Endothelial cell of umbilical vein (primary cell): ENCODE data around the gene WFIKKN2. TPM values are rescaled to one million over a fixed set of nuclear protein-coding genes. Genes with fewer than 3 reads are reported as not detected.

Experiments used
- BruUV-seq: library from RNA; stranded (reverse); fragments of 400-500 nt; replicated peaks from 2 replicates; lab custom pipeline; 2021; lab: Mats Ljungman, UMichigan
- CTCF ChIA-PET: fragments of 300-600, 350-600 bp; sonication (Branson Sonifier 250); formaldehyde crosslinking; loops from one replicate; lab custom pipeline; 2021; ENCODE audit warnings: antibody characterized with exemption, inconsistent platforms; lab: Charles Lee
- POLR2A ChIA-PET: fragments of 300-600, 350-600 bp; sonication (Branson Sonifier 250); formaldehyde crosslinking; loops from one replicate; lab custom pipeline; 2021; ENCODE audit warnings: antibody characterized with exemption, inconsistent platforms; lab: Charles Lee
- DNase-seq: peaks from one replicate; pipeline ENCODE4 v3.0.0-alpha.2; 2011; ENCODE audit warnings: low read depth, low spot score
- FAIRE-seq: peaks from 2 replicates; lab custom pipeline; 2011; peaks lifted over from hg19 to GRCh38; lab: Jason Lieb, UNC
- H2AFZ ChIP-seq: 2 replicates; pipeline ENCODE4 v1.6.0; 2012; ENCODE audit warnings: low read depth, low read length, control low read depth, inconsistent platforms
- H3K27ac ChIP-seq: 2 replicates; pipeline ENCODE4 v1.5.1; 2011; ENCODE audit warnings: low read depth, mild to moderate bottlenecking, control low read depth, low read length, moderate library complexity; ENCODE audit not compliant: insufficient read depth
- H3K27me3 ChIP-seq, 2 experiments: 2 replicates each; pipeline versions ENCODE4 v1.6.0 to v1.6.1; 2011; ENCODE audit warnings: low read length in 2 of 2, mixed read lengths in 1 of 2; ENCODE audit not compliant: control insufficient read depth in 2 of 2, insufficient read depth in 2 of 2
- H3K36me3 ChIP-seq, 2 experiments: 2 replicates in 1 of 2; 3 replicates in 1 of 2; pipeline ENCODE4 v1.5.1; 2011; ENCODE audit warnings: low read length in 2 of 2, mild to moderate bottlenecking in 1 of 2, moderate library complexity in 1 of 2; ENCODE audit not compliant: control insufficient read depth in 2 of 2, insufficient read depth in 2 of 2; ENCODE audit errors: extremely low read depth in 1 of 2
- H3K4me1 ChIP-seq: 3 replicates; pipeline ENCODE4 v1.5.1; 2011; ENCODE audit warnings: mild to moderate bottlenecking, low read length; ENCODE audit not compliant: control insufficient read depth, insufficient read depth; ENCODE audit errors: extremely low read depth
- H3K4me2 ChIP-seq: 2 replicates; pipeline ENCODE4 v1.6.1; 2011; ENCODE audit warnings: low read length, control low read depth, mixed read lengths; ENCODE audit not compliant: insufficient read depth
- H3K4me3 ChIP-seq, 3 experiments: fragments of 200-600 bp in 1 of 3; sonication (generic), shearing (Covaris generic) in 1 of 3; replicated peaks in 1 of 3; 2 replicates each; pipeline ENCODE4 v1.5.1; 2011 to 2016; ENCODE audit warnings: control low read depth in 3 of 3, low read length in 3 of 3, mild to moderate bottlenecking in 2 of 3, inconsistent platforms in 1 of 3, low read depth in 1 of 3, moderate library complexity in 1 of 3; ENCODE audit not compliant: insufficient read depth in 1 of 3
- H3K79me2 ChIP-seq: 2 replicates; pipeline ENCODE4 v1.6.0; 2012; ENCODE audit warnings: low read length, inconsistent platforms; ENCODE audit not compliant: control insufficient read depth, insufficient read depth
- H3K9ac ChIP-seq: replicated peaks from 2 replicates; pipeline ENCODE3; 2011; ENCODE audit warnings: low read length, control low read depth; ENCODE audit not compliant: insufficient read depth; ENCODE audit errors: extremely low read depth
- H3K9me1 ChIP-seq: replicated peaks from 3 replicates; pipeline ENCODE4 v1.6.0; 2011; ENCODE audit warnings: mild to moderate bottlenecking, low read length; ENCODE audit not compliant: control insufficient read depth, insufficient read depth; ENCODE audit errors: extremely low read depth
- H3K9me3 ChIP-seq: replicated peaks from 2 replicates; pipeline ENCODE4 v1.5.1; 2012; ENCODE audit warnings: low read length, inconsistent platforms; ENCODE audit not compliant: control insufficient read depth, insufficient read depth
- H4K20me1 ChIP-seq: replicated peaks from 2 replicates; pipeline ENCODE3; 2011; ENCODE audit warnings: mild to moderate bottlenecking, low read length; ENCODE audit not compliant: control insufficient read depth, insufficient read depth; ENCODE audit errors: extremely low read depth
- CTCF ChIP-seq, 2 donors: IDR thresholded peaks; 1 replicate in 1 of 2; 2 replicates in 1 of 2; pipeline ENCODE4 v1.5.1; 2011; ENCODE audit warnings: low read length in 2 of 2, mild to moderate bottlenecking in 2 of 2, moderate library complexity in 2 of 2, control low read depth in 1 of 2, inconsistent platforms in 1 of 2, low read depth in 1 of 2; ENCODE audit not compliant: insufficient read depth in 1 of 2; ENCODE audit errors: extremely low read depth in 1 of 2
- EZH2 ChIP-seq: IDR thresholded peaks from 2 replicates; pipeline ENCODE4 v1.6.1; 2012; ENCODE audit warnings: borderline replicate concordance, low read depth, mild to moderate bottlenecking, moderate library complexity, low read length, inconsistent platforms; ENCODE audit not compliant: severe bottlenecking
- GATA2 ChIP-seq: IDR thresholded peaks from 2 replicates; pipeline ENCODE4 v1.7.0; 2011; ENCODE audit warnings: low read depth, mild to moderate bottlenecking, moderate library complexity, mixed read lengths, low read length; ENCODE audit not compliant: insufficient read length, insufficient read depth
- JUN ChIP-seq: IDR thresholded peaks from 2 replicates; pipeline ENCODE4 v1.6.1; 2011; ENCODE audit warnings: borderline replicate concordance, low read depth; ENCODE audit not compliant: insufficient read length, insufficient read depth
- MYC ChIP-seq: IDR thresholded peaks from one replicate; pipeline ENCODE4 v1.6.1; 2011; ENCODE audit warnings: mild to moderate bottlenecking, low read depth, low read length
- POLR2A ChIP-seq: IDR thresholded peaks from 2 replicates; pipeline ENCODE4 v1.6.1; 2012; ENCODE audit warnings: low read depth, mild to moderate bottlenecking, control low read depth, low read length
- POLR2AphosphoS5 ChIP-seq: IDR thresholded peaks from 2 replicates; pipeline ENCODE4 v1.6.1; 2012; ENCODE audit warnings: low read depth, mild to moderate bottlenecking, control low read depth, low read length, moderate library complexity; ENCODE audit not compliant: insufficient read depth
- dilution Hi-C: fragments of 300-500 bp; cut with MboI; formaldehyde crosslinking; loops from one replicate; pipeline ENCODE4 v1.15.0; 2019; ENCODE audit warnings: low sequenced_read_pairs; ENCODE audit not compliant: extremely low pct_ligation_motif_present
- intact Hi-C: fragments of 100-400 bp; cut with micrococcal nuclease; formaldehyde crosslinking; loops from one replicate; pipeline ENCODE4 v1.10.0; 2022
- polyA plus RNA-seq, 4 experiments: library from polyadenylated mRNA; depleted of rRNA in 3 of 4; stranded (reverse) in 3 of 4; unstranded in 1 of 4; fragments of >200 nt; gene quantifications; 2 replicates each; pipeline versions ENCODE4 v1.2.1 to v1.2.3, GENCODE V29; 2011 to 2012; ENCODE audit warnings: missing spikeins in 1 of 4
- total RNA-seq: library from RNA; stranded (reverse); gene quantifications from 2 replicates; pipeline ENCODE4 v1.2.3, GENCODE V29; 2021
- TF ChIP-seq, protein P1 (sequence below): IDR thresholded peaks from 2 replicates; pipeline ENCODE4 v1.6.1; 2011; ENCODE audit not compliant: insufficient read depth, insufficient read length

WFIKKN2 gene
- total and polyA plus RNA-seq, 2 donors (not counting 3 experiments of a cell fraction or from before 2014, with no cell fraction given) = 0.03 TPM; not detected in 1

DNA sequence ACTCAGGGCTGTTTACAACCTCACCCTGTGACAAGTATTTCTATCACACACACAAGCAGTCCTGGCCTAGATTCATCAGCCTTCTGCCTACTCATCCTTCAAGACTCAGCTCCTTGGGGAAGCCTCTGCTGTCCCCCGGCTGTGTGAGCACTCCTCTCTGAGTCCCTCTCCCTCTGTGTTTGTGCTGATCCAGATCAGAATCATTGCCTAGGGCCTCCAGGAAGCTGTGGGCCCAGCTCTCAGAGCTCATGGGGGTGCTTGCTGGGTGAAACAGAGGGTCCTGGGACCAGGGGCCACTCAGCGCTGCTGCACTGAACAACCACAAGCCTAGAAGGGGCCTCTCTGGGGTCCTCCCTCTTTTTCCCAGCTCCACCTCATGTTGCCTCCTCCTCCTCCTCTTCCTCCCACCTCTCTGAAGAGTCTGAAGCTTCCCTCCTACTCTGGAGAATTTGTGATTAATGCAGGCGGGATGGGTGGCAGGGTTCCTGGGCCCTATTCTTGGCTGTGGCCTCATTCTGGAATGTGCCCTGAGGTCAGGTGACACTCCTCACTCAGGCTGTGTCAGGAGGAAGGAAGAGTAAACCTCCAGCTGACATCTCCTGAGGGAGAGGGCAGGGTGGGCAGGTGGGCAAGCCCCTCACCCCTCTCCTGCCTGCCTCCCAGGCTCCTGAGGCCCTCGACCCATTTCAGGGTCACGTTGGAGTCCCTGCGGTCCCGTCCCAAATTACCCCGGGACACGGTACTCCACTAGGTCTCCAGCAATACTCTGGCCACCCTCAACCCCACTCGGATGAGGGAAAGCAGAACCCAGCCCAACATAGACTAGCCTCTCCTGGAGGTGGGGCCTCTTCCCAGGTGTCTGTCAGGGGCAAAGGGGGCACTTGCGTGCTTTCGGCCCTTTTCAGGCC lies 10.1 kb downstream of the WFIKKN2 start:
- Histone ChIP-seq H3K36me3 (no peaks in the 10 kb centered on the region), H4K20me1 (no peaks in the 10 kb centered on the region), H3K9ac (no peak overlapping the region), H3K27ac (no peak overlapping the region), H3K79me2 (no peaks in the 10 kb centered on the region), H2AFZ (no peak overlapping the region), H3K9me1 (no peaks in the 10 kb centered on the region), H3K4me1 (no peaks in the 10 kb centered on the region), H3K4me2 (no peak overlapping the region), H3K9me3 (no peaks in the 10 kb centered on the region), H3K27me3 (no peaks in the 10 kb centered on the region), H3K4me3 (no peak overlapping the region)
- ChIA-PET POLR2A (no interaction called here), CTCF (interaction anchor here (1.4 to 9.6 kb wide), 3 partner anchors 10 to 295 kb away, joined by 5 to 130 read pairs (median 6); partner anchors contain the start of gene WFIKKN2)
- dilution Hi-C loops (no loop called here), intact Hi-C loops (no loop called here)
- TF ChIP-seq JUN (no peak), POLR2A (no peak), POLR2AphosphoS5 (no peak), MYC (no peak), GATA2 (no peak), CTCF (IDR thresholded peaks at IDR 0.05; ENCODE audit: extremely low read depth in 1 of 2, insufficient read depth in 1 of 2, low read depth in 1 of 2, low read length in 2 of 2) (no peak), EZH2 (no peak)
- TF ChIP-seq, protein P1, sequence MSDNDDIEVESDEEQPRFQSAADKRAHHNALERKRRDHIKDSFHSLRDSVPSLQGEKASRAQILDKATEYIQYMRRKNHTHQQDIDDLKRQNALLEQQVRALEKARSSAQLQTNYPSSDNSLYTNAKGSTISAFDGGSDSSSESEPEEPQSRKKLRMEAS = no peak
- FAIRE-seq (no peak), DNase-seq (no peak)
- no TSS peak for BruUV-seq
